GM10847 (cell line): Measurements from ENCODE around the gene IGFBP2.

Source experiments
- POLR2A ChIP-seq: IDR thresholded peaks from 2 replicates; pipeline ENCODE4 v1.6.1; 2011; ENCODE audit not compliant: insufficient read length; ENCODE audit errors: extremely low read depth

IGFBP2 gene

DNA sequence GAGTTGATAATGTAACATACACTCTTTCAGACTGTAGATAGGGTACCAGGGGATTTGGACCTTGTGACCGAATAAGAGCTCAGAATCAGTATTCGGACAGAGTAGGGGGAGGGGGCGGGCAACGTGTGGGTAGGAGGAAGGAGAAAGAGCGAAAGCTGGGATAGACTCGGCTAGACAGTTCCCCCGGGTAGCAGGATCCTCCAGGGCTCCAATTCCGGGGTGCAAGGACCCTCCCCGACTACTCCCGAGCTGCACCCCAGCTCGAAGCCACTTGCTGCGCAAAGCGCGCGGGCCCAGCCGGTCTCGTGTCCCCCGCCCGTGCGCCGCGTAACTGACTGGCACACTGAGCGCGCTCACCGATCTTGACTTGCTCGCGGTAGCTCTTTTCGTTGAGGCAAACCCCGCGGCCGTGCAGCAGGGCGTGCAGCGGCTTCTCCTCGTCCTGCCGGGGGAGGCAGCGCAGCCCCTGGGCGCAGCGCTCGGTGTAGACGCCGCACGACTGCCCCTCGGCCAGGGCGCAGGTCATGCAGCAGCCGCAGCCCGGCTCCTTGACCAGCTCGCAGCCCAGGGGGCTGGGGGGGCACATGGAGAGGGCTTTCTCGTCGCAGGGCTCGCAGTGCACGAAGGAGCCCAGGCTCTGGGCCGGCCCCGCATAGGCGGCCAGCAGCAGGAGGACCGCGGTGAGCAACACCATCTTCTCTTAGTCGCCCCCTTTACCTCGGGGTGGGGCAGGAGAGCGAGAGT lies 61.0 kb downstream of the IGFBP2 start:
- TF ChIP-seq POLR2A, result no peak

DNA sequence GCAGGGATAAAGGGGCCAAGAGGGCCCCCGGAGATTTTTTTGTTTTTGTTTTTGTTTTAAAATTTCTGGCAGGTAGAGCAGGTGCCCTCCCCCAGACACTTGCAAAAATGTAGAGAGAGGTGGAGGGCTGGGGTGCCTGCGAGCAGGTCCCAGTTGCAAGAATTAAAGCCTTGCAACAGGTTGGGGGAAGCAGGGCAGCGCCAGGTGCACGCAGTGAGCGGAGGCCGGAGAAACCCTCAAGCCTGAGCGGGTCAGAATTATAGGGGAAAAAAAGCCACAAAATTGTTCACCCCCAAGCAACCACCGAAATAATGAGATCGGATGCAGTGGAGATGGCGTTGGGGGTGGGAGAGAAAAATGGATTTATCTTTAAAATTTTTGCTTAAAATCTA lies 61.6 kb downstream of the IGFBP2 start:
- no peak for TF ChIP-seq POLR2A

DNA sequence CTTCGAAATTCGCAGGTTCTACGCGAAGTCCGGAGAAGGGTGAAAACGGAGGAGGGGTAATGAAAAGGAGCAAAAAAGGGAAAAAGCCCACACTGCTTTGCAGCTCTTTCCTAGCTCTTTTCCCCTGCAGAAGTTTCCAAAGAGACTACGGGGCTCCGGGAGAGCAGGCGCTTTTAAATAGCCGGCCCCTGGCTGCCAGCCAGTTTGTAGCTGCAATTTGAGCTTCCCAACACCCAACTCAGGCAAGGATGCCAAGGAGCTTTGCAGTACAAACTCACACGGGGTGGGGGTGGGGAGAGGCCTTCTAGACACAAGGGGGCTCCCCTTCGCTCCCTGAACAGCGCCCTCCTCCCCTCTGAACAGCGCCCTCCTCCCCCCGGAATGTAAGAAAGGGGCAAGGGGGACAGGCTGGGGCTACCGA lies 62.2 kb downstream of the IGFBP2 start, which contains the start of gene IGFBP5:
IGFBP5 (minus strand) TSS at position 149 of the 421 bp plus-strand sequence. CDS start 774 bp downstream, outside the sequence.
- no peak for TF ChIP-seq POLR2A

DNA sequence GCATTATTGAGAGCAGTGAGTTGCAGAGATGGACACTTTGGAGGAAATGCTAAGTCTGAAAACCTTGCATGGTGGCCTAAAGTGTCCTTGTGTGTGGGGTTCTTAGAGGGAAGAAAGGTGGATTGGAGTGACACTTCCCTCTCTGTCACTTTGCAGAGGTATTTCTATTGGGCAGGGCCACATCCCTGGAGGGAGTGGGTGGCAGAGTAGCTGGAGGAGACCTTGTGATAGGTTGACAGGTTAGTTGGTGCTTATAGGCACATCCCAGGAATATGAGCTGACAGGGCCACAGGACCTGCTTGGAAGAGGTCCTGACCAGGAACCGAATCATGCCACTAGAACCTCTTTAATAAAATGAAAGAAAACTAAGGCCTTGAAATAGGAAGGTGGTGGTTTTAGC lies 63.1 kb downstream of the IGFBP2 start:
- no peak for TF ChIP-seq POLR2A

DNA sequence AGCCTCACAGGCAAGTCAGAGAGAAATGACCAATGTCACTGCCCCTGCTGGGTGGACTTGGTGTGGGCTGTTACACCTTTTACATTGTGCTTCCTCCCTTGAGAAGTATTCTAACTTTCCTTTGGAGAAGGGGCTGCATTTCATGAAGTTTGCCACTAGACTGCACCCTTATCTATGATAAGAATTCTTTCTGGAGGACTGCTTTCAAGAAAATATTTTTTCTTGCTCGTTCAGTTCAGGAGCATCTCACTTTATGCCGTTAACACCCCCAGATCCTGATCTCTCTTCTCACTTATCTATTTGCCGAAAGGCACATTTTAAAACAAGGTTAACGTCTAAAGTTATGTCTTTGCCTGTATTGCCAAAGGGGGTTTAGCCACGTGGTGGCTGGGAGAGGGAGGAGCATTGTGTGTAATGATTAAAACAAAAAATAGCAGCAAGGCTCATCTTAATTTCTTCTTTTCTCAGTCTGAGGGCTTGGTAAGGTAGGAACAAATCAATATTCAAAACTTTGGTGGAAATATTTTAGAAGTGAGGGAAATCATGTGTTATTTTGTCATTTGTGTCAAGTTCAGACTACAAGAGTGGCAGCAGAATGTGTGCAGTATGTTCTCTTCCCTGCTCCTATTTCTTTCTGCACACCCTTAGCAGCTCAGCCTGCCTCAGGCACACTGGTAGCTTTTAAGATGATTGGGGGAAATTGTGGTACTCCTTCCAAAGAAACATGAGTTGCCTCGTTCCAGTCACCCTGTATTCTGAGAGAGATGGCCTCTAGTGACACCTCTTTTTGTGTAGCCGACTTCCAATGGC lies 63.7 kb downstream of the IGFBP2 start:
- TF ChIP-seq POLR2A, result no peak

DNA sequence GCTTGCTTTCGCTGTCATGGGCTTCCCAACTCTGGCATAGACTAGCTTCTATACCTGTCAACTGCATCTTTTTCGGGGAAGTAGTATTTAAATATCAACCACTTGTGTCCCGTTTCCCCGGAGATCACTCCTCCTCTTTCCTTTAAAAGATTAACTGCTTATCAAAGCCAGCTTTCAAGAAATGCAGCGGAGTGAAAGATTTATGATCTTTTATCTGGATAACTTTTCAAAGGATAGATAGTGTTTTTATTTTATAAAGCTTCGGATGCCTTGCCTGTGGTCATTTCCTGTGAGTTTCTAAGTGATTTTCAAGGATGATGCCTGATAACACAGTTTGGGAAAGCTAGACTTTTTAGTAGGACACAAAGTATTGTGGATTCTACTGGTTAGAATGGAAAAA lies 65.1 kb downstream of the IGFBP2 start:
- TF ChIP-seq POLR2A, result no peak

DNA sequence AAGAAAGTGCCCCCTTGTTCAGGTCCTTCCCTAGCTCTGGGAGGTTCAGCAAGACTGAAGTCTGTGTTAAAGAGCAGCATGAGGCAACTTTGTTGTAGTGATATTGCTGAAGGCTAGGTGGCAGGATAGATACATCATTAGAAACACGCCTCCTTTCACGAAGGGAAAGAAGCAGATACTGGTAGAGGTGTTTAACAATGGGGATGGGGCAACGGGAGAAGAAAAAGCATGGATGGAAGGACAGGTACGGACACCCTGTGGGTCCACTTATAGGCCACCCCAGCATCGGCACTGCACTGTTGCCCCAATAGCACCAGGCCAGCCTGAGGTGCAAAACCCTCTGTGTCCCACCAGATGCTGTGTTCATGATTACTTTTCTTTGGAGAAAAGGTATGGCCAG lies 65.7 kb downstream of the IGFBP2 start:
- TF ChIP-seq POLR2A, result no peak

DNA sequence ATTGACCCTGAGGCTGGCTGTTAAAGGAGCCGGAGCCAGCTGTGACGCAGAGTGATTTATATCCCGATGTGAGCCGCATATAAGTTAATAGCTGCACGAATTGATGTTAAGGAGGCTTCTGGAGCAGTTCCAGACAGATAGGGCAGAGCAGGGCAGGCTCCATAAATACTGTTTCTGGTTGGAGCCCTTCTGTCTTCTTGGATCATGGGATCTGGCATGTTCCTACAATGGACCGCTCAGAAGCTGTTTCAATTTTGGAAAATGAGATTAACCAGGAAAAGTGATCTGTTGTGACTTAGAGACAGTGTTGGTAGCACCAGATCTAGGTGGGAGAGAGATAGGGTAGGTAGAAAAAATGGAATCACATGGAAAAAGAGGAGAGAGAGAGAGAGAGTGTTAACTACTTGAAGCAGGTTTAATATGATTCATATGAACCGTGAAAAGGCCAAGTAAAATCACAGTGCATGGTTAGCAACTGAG lies 66.9 kb downstream of the IGFBP2 start:
- TF ChIP-seq POLR2A, result no peak

DNA sequence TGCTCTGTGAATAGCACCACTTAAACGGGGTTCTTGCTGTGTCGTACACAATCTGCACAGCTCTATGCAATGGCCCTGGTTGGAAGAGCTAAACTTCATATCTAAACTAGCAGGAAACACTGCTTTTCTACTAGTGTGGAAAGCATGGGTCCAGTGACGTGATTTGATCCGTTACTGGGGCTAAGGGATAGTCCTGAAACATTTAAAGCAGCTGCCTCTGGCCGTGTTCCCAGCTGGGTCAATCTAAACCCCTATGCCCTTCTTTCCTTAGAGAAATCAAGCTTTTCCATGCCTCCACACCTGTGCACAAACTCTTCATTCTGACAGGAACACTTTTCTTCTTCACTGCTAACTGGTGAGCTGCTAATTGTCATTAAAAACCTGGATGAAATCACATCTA lies 67.6 kb downstream of the IGFBP2 start:
- TF ChIP-seq POLR2A, result no peak

DNA sequence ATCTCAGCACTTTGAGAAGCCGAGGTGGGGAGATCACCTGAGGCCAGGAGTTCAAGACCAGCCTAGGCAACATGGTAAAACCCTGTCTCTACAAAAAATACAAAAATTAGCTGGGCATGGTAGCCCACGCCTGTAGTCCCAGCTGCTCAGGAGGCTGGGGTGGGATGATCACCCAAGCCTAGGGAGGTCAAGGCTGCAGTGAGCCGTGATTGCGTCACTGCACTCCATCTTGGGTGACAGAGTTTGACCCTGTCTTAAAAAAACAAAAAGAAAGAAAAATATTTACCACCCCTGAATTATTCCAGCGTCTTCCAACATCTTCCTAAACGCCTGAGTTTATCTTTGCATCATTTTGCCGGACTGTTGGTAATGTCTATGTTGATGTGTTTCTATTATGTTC lies 68.3 kb downstream of the IGFBP2 start:
- no peak for TF ChIP-seq POLR2A

DNA sequence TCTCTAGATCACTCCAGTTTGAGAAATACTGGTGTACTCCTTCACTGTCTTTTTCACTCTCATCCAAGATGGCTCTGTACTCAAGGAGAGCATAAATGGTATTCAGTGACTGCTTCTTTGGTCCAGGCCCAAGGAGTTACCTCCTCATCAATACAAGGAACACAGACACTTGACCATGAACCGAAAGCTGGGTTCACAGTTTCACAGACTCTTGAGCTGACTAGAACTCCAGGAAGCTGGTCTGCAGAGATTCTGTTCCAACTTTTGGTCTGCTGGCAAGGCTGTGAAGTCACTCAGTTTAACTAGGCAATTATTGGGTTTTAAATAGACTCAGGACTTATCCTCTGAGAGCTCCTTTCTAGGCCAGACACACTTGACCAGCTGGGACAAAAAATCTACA lies 69.5 kb downstream of the IGFBP2 start:
- TF ChIP-seq POLR2A, result no peak

DNA sequence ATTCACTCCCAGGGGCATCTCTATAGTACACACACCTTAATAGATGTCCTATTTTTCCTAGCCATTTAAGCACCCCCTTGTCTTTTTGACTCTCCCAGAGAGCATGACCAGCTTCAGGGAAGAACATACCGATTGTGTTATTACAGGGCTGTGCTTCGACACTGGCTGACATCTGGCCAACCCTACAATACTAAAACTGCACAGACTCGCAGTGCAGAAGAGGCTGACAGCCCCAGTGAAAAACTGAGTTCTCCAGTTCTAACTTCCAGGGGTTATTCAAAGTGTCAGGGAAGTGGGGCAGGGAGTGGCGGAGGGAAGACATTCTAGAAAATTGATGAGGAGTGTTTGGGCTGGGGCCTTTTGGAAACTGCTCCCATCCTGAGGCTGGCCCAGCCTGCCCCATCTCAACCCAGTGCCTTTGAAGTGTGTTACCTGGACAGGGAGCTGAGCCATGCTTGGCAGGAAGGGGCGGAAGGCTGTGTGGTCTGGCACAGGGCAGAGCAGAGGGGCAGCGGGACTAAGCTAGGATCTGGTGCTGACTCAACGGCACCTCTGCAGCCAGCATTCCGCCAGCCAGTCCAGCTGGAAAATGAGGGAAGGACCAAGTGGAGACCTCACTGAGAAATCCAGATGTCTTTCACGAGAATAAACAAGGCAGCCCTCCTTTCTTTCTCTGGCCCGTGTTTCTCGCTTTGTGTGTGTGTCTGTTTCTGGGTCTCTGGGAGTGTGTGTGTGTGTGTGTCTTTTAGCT lies 77.5 kb downstream of the IGFBP2 start:
- no peak for TF ChIP-seq POLR2A

DNA sequence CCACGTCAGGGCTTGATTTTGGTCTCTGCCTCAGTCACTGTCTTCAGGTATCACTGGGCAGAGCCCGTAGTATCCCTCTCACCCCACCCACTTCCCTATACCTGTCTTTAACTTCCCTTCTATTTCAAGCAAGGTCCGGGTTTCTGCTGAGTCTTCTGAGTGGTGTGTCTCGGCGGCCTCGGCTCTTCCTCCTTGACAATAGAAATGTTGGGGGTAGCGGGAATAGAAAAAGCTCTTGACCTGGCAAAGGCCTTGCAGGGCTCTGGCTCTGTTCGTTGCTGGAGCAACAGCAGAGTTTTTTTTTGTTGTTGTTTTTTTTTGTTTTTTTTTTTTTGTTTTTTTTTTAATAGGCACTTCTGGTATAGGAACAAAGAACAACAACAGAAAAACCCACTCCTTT lies 78.1 kb downstream of the IGFBP2 start:
- no peak for TF ChIP-seq POLR2A

DNA sequence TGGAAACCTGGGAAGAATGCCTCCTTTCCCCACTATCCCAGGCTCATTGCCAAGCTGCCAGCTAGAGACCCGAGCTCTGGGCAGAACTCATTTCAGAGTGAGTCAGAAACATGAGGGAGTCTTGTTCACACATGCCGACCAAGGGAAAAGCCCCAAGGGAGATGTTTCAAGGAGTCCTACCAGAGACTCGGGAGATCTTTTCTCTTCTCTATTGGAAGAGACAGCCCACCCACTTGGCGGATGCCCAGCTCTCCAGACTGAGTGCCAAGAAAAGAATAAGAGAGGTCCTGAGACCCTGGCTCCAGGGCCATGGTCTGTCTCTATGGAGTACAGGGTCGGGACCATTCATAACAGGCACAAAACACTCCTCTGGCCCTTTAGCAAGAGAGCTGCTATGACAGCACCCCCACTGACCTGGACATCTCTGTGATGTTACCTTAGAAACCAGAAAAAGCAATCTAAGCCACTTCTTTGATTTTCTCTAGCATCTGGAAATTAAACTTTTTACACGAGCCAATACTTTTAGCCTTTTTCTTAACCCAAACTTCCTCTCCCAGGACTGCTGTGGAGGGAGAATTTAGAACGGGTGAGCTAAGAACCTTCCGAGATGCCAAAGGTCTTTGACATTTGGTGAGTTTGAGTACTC lies 80.6 kb downstream of the IGFBP2 start:
- no peak for TF ChIP-seq POLR2A
